Stomach (tissue), 9 donors: ENCODE data around the gene DRD3. TPM values are rescaled to one million over a fixed set of nuclear protein-coding genes. Genes with fewer than 3 reads are reported as not detected.

Experiments
- DNase-seq, 2 donors: peaks; one replicate each; pipeline versions ENCODE4 v3.0.0 to v3.0.0-alpha.2; 2013 to 2019
- H3K27ac ChIP-seq, 5 donors: fragments of 200-600 bp in 4 of 5; sonication (generic) in 4 of 5; one replicate each; pipeline ENCODE4 v1.5.1; 2013 to 2019; ENCODE audit warnings: mild to moderate bottlenecking in 1 of 5, moderate library complexity in 1 of 5
- H3K27me3 ChIP-seq, 3 donors: fragments of 200-600 bp; sonication (generic); one replicate each; pipeline ENCODE4 v1.5.1; 2017 to 2019; ENCODE audit warnings: mixed run types in 1 of 3
- H3K36me3 ChIP-seq, 4 donors: fragments of 200-600 bp; sonication (generic); 1 replicate in 3 of 4; 2 replicates in 1 of 4; pipeline ENCODE4 v1.5.1; 2016 to 2019
- H3K4me1 ChIP-seq, 4 donors: fragments of 200-600 bp; sonication (generic); one replicate each; pipeline ENCODE4 v1.5.1; 2016 to 2019
- H3K4me3 ChIP-seq, 4 donors: fragments of 200-600 bp; sonication (generic) in 3 of 4; one replicate each; pipeline ENCODE4 v1.5.1; 2016 to 2019; ENCODE audit warnings: mild to moderate bottlenecking in 1 of 4
- H3K9me3 ChIP-seq, 4 donors: fragments of 200-600 bp; sonication (generic); one replicate each; pipeline ENCODE4 v1.5.1; 2016 to 2019
- CTCF ChIP-seq, 7 experiments: fragments of 450-650 bp in 4 of 7; fragments of 200-600 bp in 3 of 7; sonication (generic) in 3 of 7; IDR thresholded peaks; one replicate each; pipeline ENCODE4 v1.5.1; 2016 to 2019; ENCODE audit warnings: antibody characterized with exemption in 7 of 7, control low read depth in 2 of 7, mild to moderate bottlenecking in 1 of 7
- EP300 ChIP-seq: sonication (generic); formaldehyde crosslinking; IDR thresholded peaks from one replicate; pipeline ENCODE4 v1.6.1; 2017; ENCODE audit warnings: antibody characterized with exemption
- POLR2A ChIP-seq, 4 donors: fragments of 450-650 bp; IDR thresholded peaks; one replicate each; pipeline ENCODE4 v1.6.1; 2016; ENCODE audit warnings: antibody characterized with exemption in 4 of 4, control low read depth in 2 of 4, mild to moderate bottlenecking in 1 of 4, moderate library complexity in 1 of 4
- POLR2AphosphoS5 ChIP-seq, 3 donors: sonication (generic); formaldehyde crosslinking; IDR thresholded peaks; one replicate each; pipeline ENCODE4 v1.6.1; 2016; ENCODE audit warnings: antibody characterized with exemption in 3 of 3
- WGBS, 5 donors: extraction: QIAGEN DNeasy Blood & Tissue Kit in 3 of 5; methylation state at CpG; one replicate each; pipeline versions ENCODE4 v1.1.5 to v1.1.7; 2013 to 2018; 5-methylcytosine and 5-hydroxymethylcytosine counted together
- intact Hi-C: fragments of 100-400 bp; cut with DNase I; formaldehyde crosslinking; loops from one replicate; pipeline ENCODE4 v1.15.1; 2023; ENCODE audit warnings: low total_unique reads
- polyA plus RNA-seq, 3 donors: library from polyadenylated mRNA; stranded (reverse); fragments of 200-250 nt; gene quantifications; one replicate each; pipeline ENCODE4 v1.2.3, GENCODE V29; 2013
- total RNA-seq, 5 donors: library from RNA; depleted of rRNA; stranded (reverse); fragments of >200 nt; gene quantifications; one replicate each; pipeline versions ENCODE4 v1.1.0 to v1.2.3, GENCODE V29; 2014 to 2016
- donor health status: healthy with polysubstance abuse.
- donor health status: Bipolar disorder and iron deficiency.
- donor health status: healthy.

DRD3 gene
- total and polyA plus RNA-seq, 8 donors: not detected

GRCh38 chr3:114154321-114154821 lies 24.5 kb downstream of the DRD3 start:
- intact Hi-C loops: no loop called here

GRCh38 chr3:114152519-114153151 lies 26.2 kb downstream of the DRD3 start:
- WGBS, 5 donors: 1 to 6% (median 3%) methylated on average over 12 to 35 of the region's 35 CpGs
- peak overlapping the region in 2 of 5 donors; percentile 27 to 47 for H3K27ac ChIP-seq

More at GRCh38 chr3:114154321-114154821, 24.5 kb downstream of the DRD3 start:
- H3K36me3 ChIP-seq: no peaks in the 10 kb centered on the region
- H3K27ac ChIP-seq: no peak overlapping the region
- H3K4me1 ChIP-seq: peaks cover 4 to 11% (median 10%) of the 10 kb centered on the region in 4 donors
- no peaks in the 10 kb centered on the region for H3K9me3 ChIP-seq
- WGBS, 5 donors: 58 to 71% (median 65%) methylated on average over 6 of the region's 6 CpGs
- no peak overlapping the region for H3K4me3 ChIP-seq
- DNase-seq: no peak
- no peak for TF ChIP-seq POLR2A (IDR thresholded peaks at IDR 0.05)
- H3K27me3 ChIP-seq: peaks cover 0 to 4% (median 0%) of the 10 kb centered on the region in 3 donors

GRCh38 chr3:114151091-114151490 lies 27.8 kb downstream of the DRD3 start:
- H3K27ac ChIP-seq: no peak overlapping the region
- TF ChIP-seq CTCF (IDR thresholded peaks at IDR 0.05) (no peak), EP300 (no peak), POLR2AphosphoS5 (IDR thresholded peaks at IDR 0.05) (no peak), POLR2A (IDR thresholded peaks at IDR 0.05) (no peak)
- no peak overlapping the region for H3K4me3 ChIP-seq
- DNase-seq: no peak
- intact Hi-C loops: no loop called here
- H3K27me3 ChIP-seq: no peaks in the 10 kb centered on the region
- 84 to 93% (median 86%) methylated on average over 3 of the region's 3 CpGs for WGBS, 5 donors
- peaks cover 4 to 11% (median 10%) of the 10 kb centered on the region in 4 donors for H3K4me1 ChIP-seq
- H3K36me3 ChIP-seq: no peaks in the 10 kb centered on the region
- no peaks in the 10 kb centered on the region for H3K9me3 ChIP-seq

More at GRCh38 chr3:114152519-114153151, 26.2 kb downstream of the DRD3 start:
- peak in 5 of 7 experiments; percentile 75 to 89 (median 87) for TF ChIP-seq CTCF (IDR thresholded peaks at IDR 0.05)
- no peak for TF ChIP-seq POLR2A (IDR thresholded peaks at IDR 0.05)
- peak in 1 of 3 donors; percentile 26 for TF ChIP-seq POLR2AphosphoS5 (IDR thresholded peaks at IDR 0.05)
- H3K27me3 ChIP-seq: no peaks in the 10 kb centered on the region
- no peaks in the 10 kb centered on the region for H3K9me3 ChIP-seq
- DNase-seq: peak; percentile 75 to 91
- H3K4me1 ChIP-seq: peaks cover 4 to 11% (median 10%) of the 10 kb centered on the region in 4 donors
- no peaks in the 10 kb centered on the region for H3K36me3 ChIP-seq
- intact Hi-C loops: no loop called here
- H3K4me3 ChIP-seq: peak overlapping the region; percentile 49 to 62 (median 52)

- Histone ChIP-seq H3K9me3 (no peaks in the 10 kb centered on the region), H3K4me1 (peaks cover 7 to 23% (median 14%) of the 10 kb centered on the region in 4 donors), H3K4me3 (no peak overlapping the region), H3K36me3 (no peaks in the 10 kb centered on the region), H3K27ac (no peak overlapping the region), H3K27me3 (no peaks in the 10 kb centered on the region)
- intact Hi-C loops: no loop called here
- WGBS, 5 donors: 83 to 90% (median 89%) methylated on average over 9 of the region's 9 CpGs
- no peak for TF ChIP-seq POLR2AphosphoS5 (IDR thresholded peaks at IDR 0.05)
- TF ChIP-seq EP300: no peak
- no peak for TF ChIP-seq CTCF (IDR thresholded peaks at IDR 0.05)
- no peak for TF ChIP-seq POLR2A (IDR thresholded peaks at IDR 0.05)
- no peak for DNase-seq
These were observed 31.6 kb downstream of the DRD3 start for GRCh38 chr3:114147251-114147650.
